SKM-1 (cell line): ENCODE results near the gene CYTL1.

Source experiments
- DNase-seq: peaks from one replicate; lab custom pipeline; 2025; ENCODE audit not compliant: unreplicated experiment; lab: John Stamatoyannopoulos, UW

CYTL1 gene

DNA sequence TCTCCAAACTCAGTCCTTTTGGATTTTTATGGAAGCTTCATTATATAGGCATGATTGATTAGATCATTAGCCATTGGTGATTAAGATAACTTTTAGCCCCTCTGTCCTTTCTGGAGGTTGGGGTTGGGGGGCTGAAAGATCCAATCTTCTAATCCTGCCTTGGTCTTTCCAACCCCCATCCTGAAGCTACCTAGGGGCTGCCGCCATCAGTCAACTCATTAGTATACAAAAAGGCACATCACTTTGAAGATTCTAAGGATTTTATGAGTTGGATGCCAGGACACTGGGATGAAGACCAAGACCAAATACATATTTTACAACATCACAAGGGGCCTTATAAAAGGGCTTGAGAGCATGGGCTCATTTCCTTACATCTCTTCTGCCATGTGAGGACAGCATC lies 47.5 kb downstream of the CYTL1 start:
- DNase-seq: no peak

DNA sequence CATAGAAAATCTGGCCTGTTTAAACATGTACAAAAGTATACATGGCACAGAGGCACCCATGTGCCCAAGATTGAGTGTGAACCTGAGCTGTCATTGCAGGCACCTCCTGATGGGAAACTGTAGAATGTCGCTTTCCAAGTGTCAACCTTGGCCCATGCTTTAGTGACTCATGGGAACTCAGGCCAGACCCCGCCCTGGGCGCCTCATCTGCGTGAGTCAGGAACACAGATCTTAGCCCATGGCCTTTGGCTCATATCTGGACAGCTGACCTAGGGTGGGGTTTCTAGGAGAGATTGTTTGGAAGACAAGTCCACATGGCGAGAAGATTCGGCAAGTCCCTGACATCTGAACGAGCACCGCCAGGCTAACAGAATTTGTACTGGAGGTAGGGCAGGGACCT lies 50.0 kb downstream of the CYTL1 start:
- DNase-seq: no peak

DNA sequence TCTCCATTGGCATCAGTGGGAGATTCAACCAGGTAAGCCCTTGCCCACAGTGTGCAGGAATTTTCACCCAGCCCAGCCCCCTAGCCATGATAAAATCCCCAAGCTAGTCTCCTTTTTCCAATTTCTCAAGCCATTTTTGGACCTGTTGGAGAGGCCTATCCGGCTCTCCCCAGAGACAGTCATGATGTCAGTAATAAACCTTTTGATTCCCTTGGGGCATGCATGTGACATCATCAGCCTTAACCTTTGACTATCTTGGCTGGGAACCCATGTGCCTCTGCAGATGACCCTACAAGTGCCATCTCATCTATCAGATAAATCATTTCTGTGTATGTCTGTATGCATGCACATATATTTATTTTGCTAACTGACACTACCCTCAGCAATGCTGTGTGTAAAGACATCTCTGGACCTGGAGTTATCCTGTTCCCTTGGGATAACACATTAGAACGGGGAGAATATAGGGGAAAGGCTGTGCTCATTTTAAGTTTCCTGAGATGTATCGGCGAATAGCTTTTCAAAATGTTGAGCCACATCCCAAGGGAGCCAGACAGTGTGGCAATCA lies 51.0 kb downstream of the CYTL1 start:
- no peak for DNase-seq
